ENCODE data around the gene USO1.

USO1 gene

DNA sequence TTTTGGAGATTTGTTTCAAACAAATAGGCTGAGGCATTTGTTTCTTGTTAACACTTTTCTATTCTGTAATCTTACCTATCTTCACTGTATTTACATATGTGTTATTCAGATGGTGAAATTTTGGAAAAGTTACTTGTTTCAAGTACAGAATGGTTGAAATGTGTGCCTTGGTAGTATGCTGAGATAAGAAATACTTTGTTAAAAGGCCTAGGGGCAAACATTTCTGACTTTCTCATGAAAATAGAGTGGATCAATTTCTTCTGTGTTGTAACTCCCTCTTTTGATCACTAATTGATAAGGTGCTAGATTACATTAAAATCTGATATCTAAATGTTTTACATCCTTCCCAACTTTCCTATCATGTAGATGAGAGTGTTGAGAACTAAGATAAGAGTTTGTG is 18.1 kb downstream of the USO1 start:
- no peak for DNase-seq (ENCODE audit: extremely low spot score)

DNA sequence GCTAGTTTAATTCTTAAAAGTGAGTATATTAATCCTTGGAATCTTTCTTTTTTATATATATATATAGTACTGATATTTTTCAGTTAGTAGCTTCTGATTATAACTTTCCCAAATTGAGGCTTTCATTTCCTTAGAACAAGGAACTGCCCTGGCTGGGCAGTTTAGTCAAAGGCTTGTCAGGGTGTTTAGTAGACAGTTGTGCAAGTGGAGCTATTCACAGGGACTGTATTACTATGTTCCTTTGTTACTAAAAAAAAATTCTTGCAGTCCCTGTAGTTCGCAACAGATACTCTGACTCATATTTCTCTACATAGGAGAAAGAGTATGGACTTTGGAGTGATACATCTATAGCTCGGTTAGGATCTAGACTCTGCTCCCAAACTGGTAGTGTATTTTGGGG is 20.8 kb downstream of the USO1 start:
- ChIA-PET CTCF (interaction anchor here (0.8 to 1.6 kb wide), 7 partner anchors 9 to 151 kb away, joined by 3 to 5 read pairs (median 4); partner anchors contain the start of gene USO1), POLR2A (interaction anchor here (0.9 kb wide), 1 partner anchor 18 kb away, joined by 3 read pairs; no protein-coding TSS in a partner anchor)
- no peak for DNase-seq (ENCODE audit: extremely low spot score)
- TF ChIP-seq, protein P1, sequence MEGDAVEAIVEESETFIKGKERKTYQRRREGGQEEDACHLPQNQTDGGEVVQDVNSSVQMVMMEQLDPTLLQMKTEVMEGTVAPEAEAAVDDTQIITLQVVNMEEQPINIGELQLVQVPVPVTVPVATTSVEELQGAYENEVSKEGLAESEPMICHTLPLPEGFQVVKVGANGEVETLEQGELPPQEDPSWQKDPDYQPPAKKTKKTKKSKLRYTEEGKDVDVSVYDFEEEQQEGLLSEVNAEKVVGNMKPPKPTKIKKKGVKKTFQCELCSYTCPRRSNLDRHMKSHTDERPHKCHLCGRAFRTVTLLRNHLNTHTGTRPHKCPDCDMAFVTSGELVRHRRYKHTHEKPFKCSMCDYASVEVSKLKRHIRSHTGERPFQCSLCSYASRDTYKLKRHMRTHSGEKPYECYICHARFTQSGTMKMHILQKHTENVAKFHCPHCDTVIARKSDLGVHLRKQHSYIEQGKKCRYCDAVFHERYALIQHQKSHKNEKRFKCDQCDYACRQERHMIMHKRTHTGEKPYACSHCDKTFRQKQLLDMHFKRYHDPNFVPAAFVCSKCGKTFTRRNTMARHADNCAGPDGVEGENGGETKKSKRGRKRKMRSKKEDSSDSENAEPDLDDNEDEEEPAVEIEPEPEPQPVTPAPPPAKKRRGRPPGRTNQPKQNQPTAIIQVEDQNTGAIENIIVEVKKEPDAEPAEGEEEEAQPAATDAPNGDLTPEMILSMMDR (IDR thresholded peaks at IDR 0.05; ENCODE audit: control extremely low read depth, extremely low read depth, low read depth, missing control alignments), result no peak

More for the DNA sequence above, 18.1 kb downstream of the USO1 start:
- CTCF ChIA-PET, result no interaction called here
- POLR2A ChIA-PET, result no interaction called here
- TF ChIP-seq, protein P1 (IDR thresholded peaks at IDR 0.05; ENCODE audit: control extremely low read depth, extremely low read depth, low read depth, missing control alignments), result no peak

DNA sequence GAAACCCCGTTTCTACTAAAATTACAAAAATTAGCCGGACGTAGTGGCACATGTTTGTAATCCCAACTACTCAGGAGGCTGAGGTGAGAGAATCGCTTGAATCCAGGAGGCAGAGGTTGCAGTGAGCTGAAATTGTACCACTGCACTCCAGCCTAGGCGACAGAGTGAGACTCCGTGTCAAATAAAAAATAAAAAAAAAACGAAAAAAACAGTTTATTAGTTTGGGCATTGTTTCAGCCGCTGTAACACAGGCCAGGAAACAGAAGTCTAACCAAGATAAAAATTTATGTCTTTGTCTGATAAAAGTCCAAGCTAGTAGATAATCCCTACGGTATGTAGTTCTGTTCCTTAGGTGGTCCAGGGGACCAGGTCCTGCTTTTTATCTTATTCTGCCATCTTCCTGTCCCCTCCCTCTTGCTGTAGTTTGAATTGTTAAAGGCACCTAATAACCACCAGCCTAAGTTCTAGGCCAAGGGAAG is 21.4 kb downstream of the USO1 start:
- CTCF ChIA-PET, result interaction anchor here (0.9 to 1.7 kb wide), 8 partner anchors 8 to 150 kb away, joined by 3 to 8 read pairs (median 3); no protein-coding TSS in a partner anchor
- POLR2A ChIA-PET, result no interaction called here
- no peak for DNase-seq (ENCODE audit: extremely low spot score)
- TF ChIP-seq, protein P1 (IDR thresholded peaks at IDR 0.05; ENCODE audit: control extremely low read depth, extremely low read depth, low read depth, missing control alignments), result no peak

- DNase-seq (ENCODE audit: extremely low spot score), result no peak
- ChIA-PET CTCF (interaction anchor here (1.2 to 3.7 kb wide), 2 partner anchors 12 to 15 kb away, joined by 4 to 10 read pairs; no protein-coding TSS in a partner anchor), POLR2A (no interaction called here)
- TF ChIP-seq, protein P1 (IDR thresholded peaks at IDR 0.05; ENCODE audit: control extremely low read depth, extremely low read depth, low read depth, missing control alignments), result no peak
These were observed 28.3 kb downstream of the USO1 start for GRCh38 chr4:75752637-75753036.

DNA sequence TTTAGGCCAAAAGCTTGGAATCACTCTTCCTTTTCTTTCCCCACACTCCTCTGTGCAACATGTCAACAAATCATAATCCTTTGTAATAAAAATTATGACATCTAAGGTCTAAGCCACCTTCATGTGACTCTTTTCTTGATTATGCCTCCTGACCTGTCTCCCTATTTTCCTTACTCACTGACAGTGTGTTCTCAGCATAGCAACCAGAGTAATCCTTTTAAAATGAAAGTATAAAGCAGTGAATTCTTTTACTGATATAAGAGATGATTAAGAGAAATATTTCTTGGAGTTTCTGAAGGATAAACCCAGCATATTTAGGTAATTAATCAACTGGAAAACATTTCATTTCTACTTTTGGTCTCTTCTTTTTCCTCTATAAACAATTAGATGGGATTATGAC is 44.7 kb downstream of the USO1 start:
- ChIA-PET POLR2A (no interaction called here), CTCF (interaction anchor here (0.8 to 3.8 kb wide), 6 partner anchors 11 to 93 kb away, joined by 3 to 12 read pairs (median 3); partner anchors contain the start of gene USO1)
- TF ChIP-seq, protein P1 (IDR thresholded peaks at IDR 0.05; ENCODE audit: control extremely low read depth, extremely low read depth, low read depth, missing control alignments), result no peak
- no peak for DNase-seq (ENCODE audit: extremely low spot score)

DNA sequence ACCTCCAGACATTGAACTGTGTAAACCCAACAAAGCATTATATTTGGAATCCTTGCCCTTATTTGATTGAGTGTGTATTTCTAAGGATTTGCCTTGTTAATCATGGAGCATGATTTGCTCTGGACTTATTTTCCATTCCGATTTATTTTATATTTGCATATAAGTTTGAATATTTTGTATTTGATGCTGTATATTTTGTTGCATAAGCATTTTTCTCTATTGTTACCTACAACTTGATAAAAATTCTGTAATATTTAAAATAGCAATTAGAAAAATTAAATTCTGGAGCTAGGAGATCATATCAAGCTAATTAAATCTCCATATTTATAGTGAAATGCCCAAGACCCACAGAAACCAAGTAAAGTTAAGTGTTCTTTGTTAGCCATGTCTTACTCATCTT is 47.2 kb downstream of the USO1 start:
- no peak for DNase-seq (ENCODE audit: extremely low spot score)
- CTCF ChIA-PET, result no interaction called here
- POLR2A ChIA-PET, result no interaction called here
- TF ChIP-seq, protein P1 (IDR thresholded peaks at IDR 0.05; ENCODE audit: control extremely low read depth, extremely low read depth, low read depth, missing control alignments), result no peak

All from GM10248 (cell line).